ENCODE measurements around the gene HOXC11. TPM values are rescaled to one million over a fixed set of nuclear protein-coding genes. Genes with fewer than 3 reads are reported as not detected.

Gene HOXC11
- polyA plus RNA-seq, 3 donors from 2014 or later = not detected

- Mint-ChIP-seq H3K36me3 (peaks cover 0 to 5% (median 0%) of the 10 kb centered on the region in 3 donors), H3K27me3 (ENCODE audit: low read depth in 3 of 3) (peaks cover 69 to 91% (median 83%) of the 10 kb centered on the region in 3 donors), H3K4me3 (peak overlapping the region in 2 of 5 donors; percentile 12 to 18), H3K4me1 (peaks cover 27 to 28% of the 10 kb centered on the region in 2 donors), H3K9me3 (no peaks in the 10 kb centered on the region), H3K27ac (peak overlapping the region in 2 of 6 donors; percentile 5 to 59)
- DNase-seq = no peak
Measured at GRCh38 chr12:53983950-53984572, 11.1 kb downstream of the HOXC11 start.

- peak; percentile 70 to 75 (median 71) for DNase-seq
- H3K4me1 Mint-ChIP-seq = peaks cover 35 to 38% of the 10 kb centered on the region in 2 donors
- peak within 1 kb of the TSS in 3 of 6 donors; percentile 5 to 59 (median 50) for H3K27ac Mint-ChIP-seq
- H3K36me3 Mint-ChIP-seq = peaks cover 0 to 5% (median 0%) of the 10 kb centered on the region in 3 donors
- H3K27me3 Mint-ChIP-seq (ENCODE audit: low read depth in 3 of 3) = peaks cover 69 to 92% (median 88%) of the 10 kb centered on the region in 3 donors
- H3K9me3 Mint-ChIP-seq = no peaks in the 10 kb centered on the region
- H3K4me3 Mint-ChIP-seq = peak within 1 kb of the TSS; percentile 68 to 83 (median 73)
Measured at GRCh38 chr12:53984901-53985691, 12.2 kb downstream of the HOXC11 start, which contains the start of gene HOXC10. HOXC10 (plus strand) TSS chr12:53985146; CDS start chr12:53985260, 114 bp downstream.

- DNase-seq = no peak
- Mint-ChIP-seq H3K9me3 (no peaks in the 10 kb centered on the region), H3K4me1 (peaks cover 35 to 43% of the 10 kb centered on the region in 2 donors), H3K27ac (peak overlapping the region in 1 of 6 donors; percentile 55), H3K4me3 (peak overlapping the region; percentile 58 to 83 (median 69)), H3K36me3 (peaks cover 0 to 5% (median 0%) of the 10 kb centered on the region in 3 donors), H3K27me3 (ENCODE audit: low read depth in 3 of 3) (peaks cover 70 to 93% (median 90%) of the 10 kb centered on the region in 3 donors)
Measured at GRCh38 chr12:53985692-53985993, 12.7 kb downstream of the HOXC11 start.

- peak overlapping the region; percentile 29 to 83 (median 68) for H3K4me3 Mint-ChIP-seq
Measured at GRCh38 chr12:53985994-53986685, 13.2 kb downstream of the HOXC11 start.

GRCh38 chr12:53986686-53987483, 14.0 kb downstream of the HOXC11 start:
- no peak for DNase-seq
- H3K27me3 Mint-ChIP-seq (ENCODE audit: low read depth in 3 of 3) = peaks cover 59 to 89% (median 82%) of the 10 kb centered on the region in 3 donors
- no peak overlapping the region for H3K27ac Mint-ChIP-seq
- peaks cover 37 to 43% of the 10 kb centered on the region in 2 donors for H3K4me1 Mint-ChIP-seq
- H3K4me3 Mint-ChIP-seq = peak overlapping the region in 4 of 5 donors; percentile 7 to 83 (median 29)
- peaks cover 0 to 3% (median 0%) of the 10 kb centered on the region in 3 donors for H3K36me3 Mint-ChIP-seq
- peaks cover 0 to under 1% (median 0%) of the 10 kb centered on the region in 6 donors for H3K9me3 Mint-ChIP-seq

More at GRCh38 chr12:53985994-53986685, 13.2 kb downstream of the HOXC11 start:
- Mint-ChIP-seq H3K27ac (no peak overlapping the region), H3K4me1 (peaks cover 37 to 43% of the 10 kb centered on the region in 2 donors), H3K36me3 (peaks cover 0 to 3% (median 0%) of the 10 kb centered on the region in 3 donors), H3K9me3 (no peaks in the 10 kb centered on the region), H3K27me3 (ENCODE audit: low read depth in 3 of 3) (peaks cover 65 to 89% (median 88%) of the 10 kb centered on the region in 3 donors)
- DNase-seq = no peak

- H3K27ac Mint-ChIP-seq = no peak overlapping the region
- no peak overlapping the region for H3K4me3 Mint-ChIP-seq
- H3K9me3 Mint-ChIP-seq = peaks cover 0 to 5% (median 0%) of the 10 kb centered on the region in 6 donors
- H3K4me1 Mint-ChIP-seq = peaks cover 37 to 43% of the 10 kb centered on the region in 2 donors
- H3K36me3 Mint-ChIP-seq = peaks cover 0 to 3% (median 0%) of the 10 kb centered on the region in 3 donors
- DNase-seq = no peak
- H3K27me3 Mint-ChIP-seq (ENCODE audit: low read depth in 3 of 3) = peaks cover 62 to 89% (median 77%) of the 10 kb centered on the region in 3 donors
Measured at GRCh38 chr12:53987787-53988230, 14.9 kb downstream of the HOXC11 start.

- Mint-ChIP-seq H3K36me3 (peaks cover 0 to 3% (median 0%) of the 10 kb centered on the region in 3 donors), H3K4me3 (peak overlapping the region in 4 of 5 donors; percentile 38 to 57 (median 52)), H3K9me3 (peaks cover 0 to 5% (median 0%) of the 10 kb centered on the region in 6 donors), H3K4me1 (peaks cover 37 to 47% of the 10 kb centered on the region in 2 donors), H3K27ac (no peak overlapping the region), H3K27me3 (ENCODE audit: low read depth in 3 of 3) (peaks cover 61 to 87% (median 75%) of the 10 kb centered on the region in 3 donors)
- DNase-seq = no peak
Measured at GRCh38 chr12:53988541-53989226, 15.8 kb downstream of the HOXC11 start.

GRCh38 chr12:53989227-53990113, 16.5 kb downstream of the HOXC11 start:
- peaks cover 62 to 88% (median 77%) of the 10 kb centered on the region in 3 donors for H3K27me3 Mint-ChIP-seq (ENCODE audit: low read depth in 3 of 3)
- peaks cover 0 to 3% (median 0%) of the 10 kb centered on the region in 3 donors for H3K36me3 Mint-ChIP-seq
- DNase-seq = peak in 1 of 3 donors; percentile 36
- peaks cover 41 to 53% of the 10 kb centered on the region in 2 donors for H3K4me1 Mint-ChIP-seq
- peaks cover 0 to 7% (median 0%) of the 10 kb centered on the region in 6 donors for H3K9me3 Mint-ChIP-seq
- no peak overlapping the region for H3K27ac Mint-ChIP-seq
- peak overlapping the region; percentile 32 to 66 (median 52) for H3K4me3 Mint-ChIP-seq

GRCh38 chr12:53990311-53991076, 17.6 kb downstream of the HOXC11 start:
- peaks cover 0 to 10% (median 0%) of the 10 kb centered on the region in 6 donors for H3K9me3 Mint-ChIP-seq
- peaks cover 62 to 81% (median 76%) of the 10 kb centered on the region in 3 donors for H3K27me3 Mint-ChIP-seq (ENCODE audit: low read depth in 3 of 3)
- no peak for DNase-seq
- H3K27ac Mint-ChIP-seq = no peak overlapping the region
- H3K36me3 Mint-ChIP-seq = peaks cover 0 to 4% (median 3%) of the 10 kb centered on the region in 3 donors
- H3K4me3 Mint-ChIP-seq = peak overlapping the region in 1 of 5 donors; percentile 9
- peaks cover 41 to 52% of the 10 kb centered on the region in 2 donors for H3K4me1 Mint-ChIP-seq

- DNase-seq = no peak
- peaks cover 43 to 52% of the 10 kb centered on the region in 2 donors for H3K4me1 Mint-ChIP-seq
- peaks cover 0 to 4% (median 3%) of the 10 kb centered on the region in 3 donors for H3K36me3 Mint-ChIP-seq
- no peak overlapping the region for H3K27ac Mint-ChIP-seq
- H3K4me3 Mint-ChIP-seq = no peak overlapping the region
- peaks cover 0 to 10% (median 0%) of the 10 kb centered on the region in 6 donors for H3K9me3 Mint-ChIP-seq
- H3K27me3 Mint-ChIP-seq (ENCODE audit: low read depth in 3 of 3) = peaks cover 58 to 79% (median 74%) of the 10 kb centered on the region in 3 donors
Measured at GRCh38 chr12:53991077-53991460, 18.1 kb downstream of the HOXC11 start.

Data from immature natural killer cell (primary cell).